Type B pancreatic cell (in vitro differentiated cells): ENCODE data around the gene RWDD1. TPM values are rescaled to one million over a fixed set of nuclear protein-coding genes. Genes with fewer than 3 reads are reported as not detected.

ENCODE experiments used
- DNase-seq: peaks from one replicate; pipeline ENCODE4 v3.0.0; 2021; ENCODE audit warnings: mixed read lengths; ENCODE audit not compliant: unreplicated experiment; ENCODE audit errors: extremely low spot score
- H3K27ac Mint-ChIP-seq: 2 replicates; pipeline ENCODE4 v1.8.0; 2021; ENCODE audit warnings: mild to moderate bottlenecking, mixed read lengths
- H3K27me3 Mint-ChIP-seq: 2 replicates; pipeline ENCODE4 v1.8.0; 2021; ENCODE audit warnings: mixed read lengths
- H3K36me3 Mint-ChIP-seq: 2 replicates; pipeline ENCODE4 v1.8.0; 2021; ENCODE audit warnings: mixed read lengths
- H3K4me1 Mint-ChIP-seq: one replicate; pipeline ENCODE4 v1.8.0; 2021; ENCODE audit warnings: mixed read lengths; ENCODE audit not compliant: unreplicated experiment
- H3K4me3 Mint-ChIP-seq: 2 replicates; pipeline ENCODE4 v1.8.0; 2021; ENCODE audit warnings: mild to moderate bottlenecking, mixed read lengths
- H3K9me3 Mint-ChIP-seq: 2 replicates; pipeline ENCODE4 v1.8.0; 2021; ENCODE audit warnings: mixed read lengths
- CTCF ChIP-seq: fragments of 200-600 bp; sonication (generic); conservative IDR thresholded peaks from 2 replicates; pipeline ENCODE4 v1.5.0; 2021; ENCODE audit warnings: antibody characterized with exemption, mild to moderate bottlenecking
- total RNA-seq: library from RNA; stranded (reverse); gene quantifications from 2 replicates; pipeline ENCODE4 v1.2.1, GENCODE V29; 2021; ENCODE audit warnings: low replicate concordance

The RWDD1 gene
- total RNA-seq, 1 donor from 2014 or later: 40.0 TPM

- Mint-ChIP-seq H3K4me1 (peaks cover 46% of the 10 kb centered on the region), H3K36me3 (no peaks in the 10 kb centered on the region), H3K4me3 (peak overlapping the region; percentile 16), H3K27ac (peak overlapping the region; percentile 52), H3K27me3 (peaks cover 10% of the 10 kb centered on the region), H3K9me3 (no peaks in the 10 kb centered on the region)
- no peak for DNase-seq
- TF ChIP-seq CTCF: no peak
These were observed 41.6 kb upstream of the RWDD1 start for GRCh38 chr6:116529466-116530290.

GRCh38 chr6:116530436-116530835 is 40.9 kb upstream of the RWDD1 start:
- H3K27ac Mint-ChIP-seq: peak overlapping the region; percentile 52
- TF ChIP-seq CTCF: no peak
- H3K27me3 Mint-ChIP-seq: peaks cover 10% of the 10 kb centered on the region
- H3K36me3 Mint-ChIP-seq: no peaks in the 10 kb centered on the region
- no peaks in the 10 kb centered on the region for H3K9me3 Mint-ChIP-seq
- peaks cover 46% of the 10 kb centered on the region for H3K4me1 Mint-ChIP-seq
- H3K4me3 Mint-ChIP-seq: peak overlapping the region; percentile 16
- no peak for DNase-seq

GRCh38 chr6:116531675-116532570 is 39.4 kb upstream of the RWDD1 start:
- Mint-ChIP-seq H3K27ac (no peak overlapping the region), H3K36me3 (no peaks in the 10 kb centered on the region), H3K4me3 (no peak overlapping the region), H3K9me3 (no peaks in the 10 kb centered on the region), H3K4me1 (peaks cover 44% of the 10 kb centered on the region), H3K27me3 (peaks cover 12% of the 10 kb centered on the region)
- no peak for DNase-seq
- peak; percentile 88 for TF ChIP-seq CTCF

GRCh38 chr6:116533233-116533957 is 37.9 kb upstream of the RWDD1 start:
- DNase-seq: no peak
- H3K9me3 Mint-ChIP-seq: no peaks in the 10 kb centered on the region
- peaks cover 14% of the 10 kb centered on the region for H3K27me3 Mint-ChIP-seq
- no peaks in the 10 kb centered on the region for H3K36me3 Mint-ChIP-seq
- no peak for TF ChIP-seq CTCF
- H3K4me1 Mint-ChIP-seq: peaks cover 44% of the 10 kb centered on the region
- H3K27ac Mint-ChIP-seq: no peak overlapping the region
- no peak overlapping the region for H3K4me3 Mint-ChIP-seq

GRCh38 chr6:116535109-116535508 is 36.2 kb upstream of the RWDD1 start:
- no peak for DNase-seq
- Mint-ChIP-seq H3K4me1 (peaks cover 27% of the 10 kb centered on the region), H3K36me3 (no peaks in the 10 kb centered on the region), H3K27me3 (peaks cover 16% of the 10 kb centered on the region), H3K27ac (no peak overlapping the region), H3K4me3 (no peak overlapping the region), H3K9me3 (no peaks in the 10 kb centered on the region)
- TF ChIP-seq CTCF: no peak
